Measurements from ENCODE around the gene PTPN14. TPM values are rescaled to one million over a fixed set of nuclear protein-coding genes. Genes with fewer than 3 reads are reported as not detected.

The PTPN14 gene
- polyA plus RNA-seq, 6 donors from 2014 or later = 0.04 to 0.05 (median 0.04) TPM; not detected in 3

GRCh38 chr1:214439352-214440119 lies 111.9 kb downstream of the PTPN14 start:
- H3K9me3 Mint-ChIP-seq = no peaks in the 10 kb centered on the region
- H3K27ac Mint-ChIP-seq = peak overlapping the region in 1 of 6 donors; percentile 1
- H3K27me3 Mint-ChIP-seq = peaks cover 0 to 4% (median 2%) of the 10 kb centered on the region in 3 donors
- H3K4me3 Mint-ChIP-seq = peak overlapping the region in 4 of 8 donors; percentile 11 to 42 (median 32)
- H3K4me1 Mint-ChIP-seq = peaks cover 4 to 11% (median 7%) of the 10 kb centered on the region in 3 donors
- ATAC-seq (ENCODE audit: low read depth in 2 of 2) (no peak), DNase-seq (no peak)
- no peaks in the 10 kb centered on the region for H3K36me3 Mint-ChIP-seq

GRCh38 chr1:214438530-214438929 lies 112.9 kb downstream of the PTPN14 start:
- no peaks in the 10 kb centered on the region for H3K36me3 Mint-ChIP-seq
- no peak overlapping the region for H3K27ac Mint-ChIP-seq
- no peak for ATAC-seq (ENCODE audit: low read depth in 2 of 2)
- H3K9me3 Mint-ChIP-seq = no peaks in the 10 kb centered on the region
- peaks cover 4 to 11% (median 7%) of the 10 kb centered on the region in 3 donors for H3K4me1 Mint-ChIP-seq
- H3K27me3 Mint-ChIP-seq = peaks cover 0 to 7% (median 4%) of the 10 kb centered on the region in 3 donors
- DNase-seq = no peak
- H3K4me3 Mint-ChIP-seq = no peak overlapping the region

GRCh38 chr1:214438075-214438474 lies 113.3 kb downstream of the PTPN14 start:
- no peak overlapping the region for H3K4me3 Mint-ChIP-seq
- no peak overlapping the region for H3K27ac Mint-ChIP-seq
- ATAC-seq (ENCODE audit: low read depth in 2 of 2) = no peak
- DNase-seq = no peak
- no peaks in the 10 kb centered on the region for H3K9me3 Mint-ChIP-seq
- peaks cover 4 to 11% (median 7%) of the 10 kb centered on the region in 3 donors for H3K4me1 Mint-ChIP-seq
- peaks cover 0 to 7% (median 4%) of the 10 kb centered on the region in 3 donors for H3K27me3 Mint-ChIP-seq
- H3K36me3 Mint-ChIP-seq = no peaks in the 10 kb centered on the region

GRCh38 chr1:214435867-214436266 lies 115.5 kb downstream of the PTPN14 start:
- H3K27ac Mint-ChIP-seq = peak overlapping the region in 1 of 6 donors; percentile 71
- DNase-seq (no peak), ATAC-seq (ENCODE audit: low read depth in 2 of 2) (no peak)
- peaks cover 4 to 11% (median 7%) of the 10 kb centered on the region in 3 donors for H3K4me1 Mint-ChIP-seq
- H3K4me3 Mint-ChIP-seq = no peak overlapping the region
- H3K9me3 Mint-ChIP-seq = no peaks in the 10 kb centered on the region
- H3K27me3 Mint-ChIP-seq = peaks cover 0 to 7% (median 4%) of the 10 kb centered on the region in 3 donors
- H3K36me3 Mint-ChIP-seq = no peaks in the 10 kb centered on the region

GRCh38 chr1:214432245-214432644 lies 119.2 kb downstream of the PTPN14 start:
- Mint-ChIP-seq H3K4me1 (peaks cover 9 to 15% (median 12%) of the 10 kb centered on the region in 3 donors), H3K27ac (no peak overlapping the region), H3K4me3 (no peak overlapping the region), H3K27me3 (peaks cover 0 to 7% (median 0%) of the 10 kb centered on the region in 3 donors), H3K36me3 (no peaks in the 10 kb centered on the region), H3K9me3 (no peaks in the 10 kb centered on the region)
- DNase-seq (no peak), ATAC-seq (ENCODE audit: low read depth in 2 of 2) (no peak)

GRCh38 chr1:214429951-214430770 lies 121.2 kb downstream of the PTPN14 start:
- H3K27ac Mint-ChIP-seq = no peak overlapping the region
- DNase-seq (no peak), ATAC-seq (ENCODE audit: low read depth in 2 of 2) (no peak)
- no peaks in the 10 kb centered on the region for H3K36me3 Mint-ChIP-seq
- peaks cover 0 to 7% (median 3%) of the 10 kb centered on the region in 3 donors for H3K27me3 Mint-ChIP-seq
- no peaks in the 10 kb centered on the region for H3K9me3 Mint-ChIP-seq
- H3K4me3 Mint-ChIP-seq = no peak overlapping the region
- peaks cover 9 to 15% (median 12%) of the 10 kb centered on the region in 3 donors for H3K4me1 Mint-ChIP-seq

GRCh38 chr1:214427871-214428277 lies 123.5 kb downstream of the PTPN14 start:
- peak overlapping the region in 5 of 8 donors; percentile 26 to 73 (median 64) for H3K4me3 Mint-ChIP-seq
- ATAC-seq (ENCODE audit: low read depth in 2 of 2) (peak; percentile 57 to 71), DNase-seq (peak; percentile 36)
- no peaks in the 10 kb centered on the region for H3K36me3 Mint-ChIP-seq
- peaks cover 0 to 4% (median 2%) of the 10 kb centered on the region in 3 donors for H3K27me3 Mint-ChIP-seq
- peak overlapping the region in 2 of 6 donors; percentile 74 to 88 for H3K27ac Mint-ChIP-seq
- H3K9me3 Mint-ChIP-seq = no peaks in the 10 kb centered on the region
- H3K4me1 Mint-ChIP-seq = peaks cover 9 to 15% (median 12%) of the 10 kb centered on the region in 3 donors

GRCh38 chr1:214426426-214426812 lies 125.0 kb downstream of the PTPN14 start:
- H3K27ac Mint-ChIP-seq = no peak overlapping the region
- H3K27me3 Mint-ChIP-seq = peaks cover 4 to 8% (median 5%) of the 10 kb centered on the region in 3 donors
- ATAC-seq (ENCODE audit: low read depth in 2 of 2) = no peak
- peaks cover 0 to 3% (median 0%) of the 10 kb centered on the region in 7 donors for H3K9me3 Mint-ChIP-seq
- no peak overlapping the region for H3K4me3 Mint-ChIP-seq
- no peaks in the 10 kb centered on the region for H3K36me3 Mint-ChIP-seq
- no peak for DNase-seq
- H3K4me1 Mint-ChIP-seq = peaks cover 9 to 15% (median 12%) of the 10 kb centered on the region in 3 donors

GRCh38 chr1:214425716-214426425 lies 125.5 kb downstream of the PTPN14 start:
- no peaks in the 10 kb centered on the region for H3K36me3 Mint-ChIP-seq
- peaks cover 4 to 9% (median 5%) of the 10 kb centered on the region in 3 donors for H3K27me3 Mint-ChIP-seq
- H3K4me1 Mint-ChIP-seq = peaks cover 9 to 15% (median 12%) of the 10 kb centered on the region in 3 donors
- no peak overlapping the region for H3K4me3 Mint-ChIP-seq
- H3K27ac Mint-ChIP-seq = no peak overlapping the region
- DNase-seq (no peak), ATAC-seq (ENCODE audit: low read depth in 2 of 2) (no peak)
- peaks cover 0 to 3% (median 0%) of the 10 kb centered on the region in 7 donors for H3K9me3 Mint-ChIP-seq

GRCh38 chr1:214425101-214425500 lies 126.3 kb downstream of the PTPN14 start:
- H3K27ac Mint-ChIP-seq = no peak overlapping the region
- peaks cover 0 to 3% (median 0%) of the 10 kb centered on the region in 7 donors for H3K9me3 Mint-ChIP-seq
- DNase-seq = no peak
- H3K36me3 Mint-ChIP-seq = no peaks in the 10 kb centered on the region
- no peak for ATAC-seq (ENCODE audit: low read depth in 2 of 2)
- peaks cover 4 to 9% (median 5%) of the 10 kb centered on the region in 3 donors for H3K27me3 Mint-ChIP-seq
- H3K4me1 Mint-ChIP-seq = peaks cover 9 to 15% (median 12%) of the 10 kb centered on the region in 3 donors
- no peak overlapping the region for H3K4me3 Mint-ChIP-seq

- Mint-ChIP-seq H3K9me3 (peaks cover 0 to 3% (median 0%) of the 10 kb centered on the region in 7 donors), H3K36me3 (no peaks in the 10 kb centered on the region), H3K4me1 (peaks cover 8% of the 10 kb centered on the region in 3 donors), H3K27ac (no peak overlapping the region), H3K4me3 (no peak overlapping the region), H3K27me3 (peaks cover 4 to 9% (median 5%) of the 10 kb centered on the region in 3 donors)
- no peak for DNase-seq
- ATAC-seq (ENCODE audit: low read depth in 2 of 2) = no peak
Observed at GRCh38 chr1:214423045-214423444, 128.4 kb downstream of the PTPN14 start.

GRCh38 chr1:214422137-214422671 lies 129.2 kb downstream of the PTPN14 start:
- peaks cover 4 to 9% (median 5%) of the 10 kb centered on the region in 3 donors for H3K27me3 Mint-ChIP-seq
- ATAC-seq (ENCODE audit: low read depth in 2 of 2) (no peak), DNase-seq (no peak)
- no peaks in the 10 kb centered on the region for H3K4me1 Mint-ChIP-seq
- peaks cover 0 to 3% (median 0%) of the 10 kb centered on the region in 7 donors for H3K9me3 Mint-ChIP-seq
- no peak overlapping the region for H3K27ac Mint-ChIP-seq
- no peaks in the 10 kb centered on the region for H3K36me3 Mint-ChIP-seq
- H3K4me3 Mint-ChIP-seq = no peak overlapping the region

- H3K4me3 Mint-ChIP-seq = no peak overlapping the region
- H3K27me3 Mint-ChIP-seq = peaks cover 4 to 9% (median 5%) of the 10 kb centered on the region in 3 donors
- H3K27ac Mint-ChIP-seq = no peak overlapping the region
- DNase-seq (no peak), ATAC-seq (ENCODE audit: low read depth in 2 of 2) (no peak)
- H3K9me3 Mint-ChIP-seq = peaks cover 0 to 3% (median 0%) of the 10 kb centered on the region in 7 donors
- no peaks in the 10 kb centered on the region for H3K4me1 Mint-ChIP-seq
- no peaks in the 10 kb centered on the region for H3K36me3 Mint-ChIP-seq
Observed at GRCh38 chr1:214420833-214421232, 130.6 kb downstream of the PTPN14 start.

Data from naive B cell (primary cell).